B cell (primary cell): ENCODE measurements around the gene LSM7. TPM values are rescaled to one million over a fixed set of nuclear protein-coding genes. Genes with fewer than 3 reads are reported as not detected.

Experiments used
- ATAC-seq: fragments of 200-7000 bp; cut with Tn5 transposase; one replicate; pipeline ENCODE4 v1.10.0; 2021; ENCODE audit warnings: low read depth, mild to moderate bottlenecking, moderate number of reproducible peaks, moderate library complexity
- CTCF ChIA-PET: fragments of 350-600 bp; sonication (Branson Sonifier 250); formaldehyde crosslinking; loops from one replicate; lab custom pipeline; 2021; ENCODE audit warnings: antibody characterized with exemption, inconsistent platforms; lab: Charles Lee
- POLR2A ChIA-PET: fragments of 350-600 bp; sonication (Branson Sonifier 250); formaldehyde crosslinking; loops from one replicate; lab custom pipeline; 2021; ENCODE audit warnings: antibody characterized with exemption; lab: Charles Lee
- DNase-seq: peaks from one replicate; pipeline ENCODE4 v3.0.0; 2013
- H2AFZ ChIP-seq: 2 replicates; pipeline ENCODE4 v1.6.1; 2012; ENCODE audit warnings: mild to moderate bottlenecking, low read depth, low read length; ENCODE audit not compliant: insufficient read depth, poor library complexity, severe bottlenecking
- H3K27ac ChIP-seq, 2 donors: 1 replicate in 1 of 2; 2 replicates in 1 of 2; pipeline ENCODE4 v1.5.1; 2012 to 2013; ENCODE audit warnings: low read length in 2 of 2, mild to moderate bottlenecking in 2 of 2, moderate library complexity in 1 of 2
- H3K27me3 ChIP-seq, 4 experiments: fragments of 200-600 bp in 1 of 4; sonication (generic) in 1 of 4; replicated peaks in 1 of 4; 1 replicate in 2 of 4; 2 replicates in 2 of 4; pipeline versions ENCODE4 v1.6.1 to v1.7.0; 2013 to 2016; ENCODE audit warnings: low read length in 3 of 4, mild to moderate bottlenecking in 2 of 4, mixed read lengths in 1 of 4, moderate library complexity in 1 of 4; ENCODE audit not compliant: insufficient read depth in 4 of 4, control insufficient read depth in 3 of 4; ENCODE audit errors: control extremely low read depth in 1 of 4
- H3K36me3 ChIP-seq, 2 experiments: replicated peaks in 1 of 2; 1 replicate in 1 of 2; 2 replicates in 1 of 2; pipeline versions ENCODE4 v1.6.1 to v1.7.1; 2013; ENCODE audit warnings: low read length in 1 of 2; ENCODE audit not compliant: insufficient read depth in 2 of 2, control insufficient read depth in 1 of 2; ENCODE audit errors: control extremely low read depth in 1 of 2, extremely low read depth in 1 of 2
- H3K4me1 ChIP-seq, 2 donors: fragments of 200-600 bp in 1 of 2; sonication (generic) in 1 of 2; 1 replicate in 1 of 2; 2 replicates in 1 of 2; pipeline versions ENCODE4 v1.5.1 to v1.6.1; 2013 to 2017; ENCODE audit warnings: low read length in 2 of 2; ENCODE audit not compliant: control insufficient read depth in 2 of 2, insufficient read depth in 2 of 2
- H3K4me2 ChIP-seq: replicated peaks from 2 replicates; pipeline ENCODE3; 2012; ENCODE audit warnings: mild to moderate bottlenecking, low read depth, low read length; ENCODE audit not compliant: poor library complexity, severe bottlenecking
- H3K4me3 ChIP-seq, 5 experiments: fragments of 200-600 bp in 1 of 5; sonication (generic) in 1 of 5; 1 replicate in 3 of 5; 2 replicates in 2 of 5; pipeline versions ENCODE4 v1.5.1 to v1.7.0; 2011 to 2016; ENCODE audit warnings: low read length in 4 of 5, mild to moderate bottlenecking in 4 of 5, low read depth in 2 of 5, control low read depth in 1 of 5, moderate library complexity in 1 of 5; ENCODE audit not compliant: insufficient read depth in 1 of 5; ENCODE audit errors: control extremely low read depth in 1 of 5, extremely low read depth in 1 of 5
- H3K79me2 ChIP-seq: fragments of 200-600 bp; sonication (generic); one replicate; pipeline ENCODE4 v1.6.0; 2016; ENCODE audit warnings: low read length; ENCODE audit not compliant: control insufficient read depth, insufficient read depth
- H3K9ac ChIP-seq: fragments of 200-600 bp; sonication (generic); 2 replicates; pipeline ENCODE4 v1.6.1; 2017; ENCODE audit warnings: mild to moderate bottlenecking, low read length, moderate library complexity
- H3K9me3 ChIP-seq, 3 donors: one replicate each; pipeline versions ENCODE4 v1.6.1 to v1.7.1; 2013; ENCODE audit warnings: low read length in 2 of 3; ENCODE audit not compliant: control insufficient read depth in 2 of 3, insufficient read depth in 1 of 3; ENCODE audit errors: control extremely low read depth in 1 of 3
- H4K20me1 ChIP-seq: 2 replicates; pipeline ENCODE4 v1.6.0; 2012; ENCODE audit warnings: mild to moderate bottlenecking, low read length; ENCODE audit not compliant: insufficient read depth, control insufficient read depth, poor library complexity, severe bottlenecking
- H3K27ac Mint-ChIP-seq: one replicate; pipeline ENCODE4 v1.8.0; 2021; ENCODE audit warnings: mixed read lengths
- H3K27me3 Mint-ChIP-seq: one replicate; pipeline ENCODE4 v1.8.0; 2021; ENCODE audit warnings: mixed read lengths
- H3K4me1 Mint-ChIP-seq: one replicate; pipeline ENCODE4 v1.8.0; 2021; ENCODE audit warnings: mixed read lengths
- H3K4me3 Mint-ChIP-seq: one replicate; pipeline ENCODE4 v1.8.0; 2021; ENCODE audit warnings: mixed read lengths
- H3K9me3 Mint-ChIP-seq: one replicate; pipeline ENCODE4 v1.8.0; 2022; ENCODE audit warnings: mixed read lengths; ENCODE audit not compliant: insufficient read depth
- CTCF ChIP-seq: fragments of 200-600 bp; IDR thresholded peaks from one replicate; pipeline ENCODE4 v1.8.0; 2022; ENCODE audit warnings: antibody characterized with exemption, mild to moderate bottlenecking
- EZH2 ChIP-seq: IDR thresholded peaks from 2 replicates; pipeline ENCODE4 v1.6.1; 2012; ENCODE audit warnings: borderline replicate concordance, low read depth, mild to moderate bottlenecking, moderate library complexity, low read length; ENCODE audit not compliant: insufficient read depth, poor library complexity, severe bottlenecking
- WGBS: methylation state at CpG from one replicate; pipeline ENCODE4 v1.1.5; 2013; ENCODE audit warnings: missing lambda C conversion rate; ENCODE audit not compliant: insufficient coverage; 5-methylcytosine and 5-hydroxymethylcytosine counted together
- intact Hi-C: fragments of 100-400 bp; cut with micrococcal nuclease; formaldehyde crosslinking; loops from one replicate; pipeline ENCODE4 v1.10.0; 2022
- polyA plus RNA-seq: library from polyadenylated mRNA; depleted of rRNA; stranded (reverse); fragments of >200 nt; gene quantifications from 2 replicates; pipeline ENCODE4 v1.2.3, GENCODE V29; 2012
- total RNA-seq, 2 donors: library from RNA; stranded (reverse); fragments of 120-200 nt in 1 of 2; gene quantifications; 1 replicate in 1 of 2; 2 replicates in 1 of 2; pipeline versions ENCODE4 v1.2.3 to v1.2.4, GENCODE V29; 2013 to 2022

Gene LSM7
- total and polyA plus RNA-seq, 2 donors (not counting 1 experiment from before 2014, with no cell fraction given), result 201 to 820 TPM

- H3K4me1 ChIP-seq, result no peaks in the 10 kb centered on the region
- no peak overlapping the region for H3K4me3 ChIP-seq
- no peak for DNase-seq
- peaks cover 2% of the 10 kb centered on the region for H4K20me1 ChIP-seq
- Mint-ChIP-seq H3K4me1 (no peaks in the 10 kb centered on the region), H3K27me3 (no peaks in the 10 kb centered on the region), H3K9me3 (no peaks in the 10 kb centered on the region), H3K4me3 (no peak overlapping the region), H3K27ac (peak overlapping the region; percentile 6)
- H3K27ac ChIP-seq, result no peak overlapping the region
- H3K27me3 ChIP-seq, result no peaks in the 10 kb centered on the region
- no peak for TF ChIP-seq CTCF
- TF ChIP-seq EZH2, result no peak
- no peak overlapping the region for H2AFZ ChIP-seq
- ChIA-PET POLR2A (interaction anchor here (0.5 to 0.7 kb wide), 2 partner anchors 16 to 155 kb away, joined by 3 to 4 read pairs; no protein-coding TSS in a partner anchor), CTCF (no interaction called here)
- intact Hi-C loops, result no loop called here
- no peak overlapping the region for H3K4me2 ChIP-seq
- 88% methylated on average over 23 of the region's 25 CpGs for WGBS
- no peaks in the 10 kb centered on the region for H3K9me3 ChIP-seq
- peaks cover 0 to 49% of the 10 kb centered on the region in 2 experiments for H3K36me3 ChIP-seq
- no peak for ATAC-seq
- H3K9ac ChIP-seq, result no peak overlapping the region
- no peaks in the 10 kb centered on the region for H3K79me2 ChIP-seq
These were observed 17.6 kb upstream of the LSM7 start for GRCh38 chr19:2345794-2346663.

DNA sequence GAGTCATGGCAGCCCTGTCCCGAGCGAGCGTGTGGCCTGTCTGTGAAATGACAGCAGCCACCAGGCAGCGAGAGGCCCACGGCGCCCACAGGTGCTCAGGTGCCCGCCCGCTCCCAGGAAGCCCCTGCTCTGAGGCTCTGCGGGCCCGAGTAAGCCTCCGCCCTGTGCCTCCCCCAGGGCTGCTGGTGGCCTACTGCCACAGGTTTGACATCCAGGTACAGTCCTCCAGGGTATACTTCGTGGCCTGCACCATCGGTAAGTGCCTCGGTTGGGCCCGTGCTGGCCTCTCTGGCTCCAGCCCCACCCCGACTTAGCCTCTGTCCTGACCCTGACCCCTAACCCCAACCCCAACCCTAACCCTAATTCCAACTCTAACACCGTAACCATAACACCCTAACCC is 16.7 kb upstream of the LSM7 start:
- CTCF ChIA-PET, result no interaction called here
- Histone ChIP-seq H3K27ac (no peak overlapping the region), H3K4me3 (no peak overlapping the region), H3K4me1 (no peaks in the 10 kb centered on the region), H4K20me1 (peaks cover 7% of the 10 kb centered on the region), H3K36me3 (peaks cover 0 to 49% of the 10 kb centered on the region in 2 experiments), H3K79me2 (no peaks in the 10 kb centered on the region), H3K4me2 (no peak overlapping the region), H3K27me3 (no peaks in the 10 kb centered on the region), H3K9me3 (no peaks in the 10 kb centered on the region), H2AFZ (no peak overlapping the region), H3K9ac (no peak overlapping the region)
- no peaks in the 10 kb centered on the region for H3K4me1 Mint-ChIP-seq
- no peak overlapping the region for H3K4me3 Mint-ChIP-seq
- intact Hi-C loops, result no loop called here
- H3K27ac Mint-ChIP-seq, result no peak overlapping the region
- DNase-seq (no peak), ATAC-seq (no peak)
- POLR2A ChIA-PET, result no interaction called here
- 97% methylated on average over 17 of the region's 17 CpGs for WGBS
- H3K27me3 Mint-ChIP-seq, result no peaks in the 10 kb centered on the region
- TF ChIP-seq CTCF (no peak), EZH2 (no peak)
- H3K9me3 Mint-ChIP-seq, result no peaks in the 10 kb centered on the region
